GM18870 (cell line): ENCODE measurements around the gene AVP.
"Not testable (repeated sequence)": the region's sequence is repeated elsewhere in the genome, so short reads cannot be mapped to it uniquely, and the experiment has no call there.

Experiments used
- ATAC-seq: cut with Tn5 transposase; IDR thresholded peaks from one replicate; pipeline ENCODE4 v1.9.1; 2021; ENCODE audit warnings: moderate library complexity; ENCODE audit not compliant: unreplicated experiment

The AVP gene

GRCh38 chr20:3085571-3086072 lies 1.1 kb upstream of the AVP start:
- ATAC-seq: no peak

- ATAC-seq: no peak
These were observed 449 bp upstream of the AVP start for GRCh38 chr20:3084986-3085360.

GRCh38 chr20:3082955-3083952 lies 1.3 kb downstream of the AVP start:
- no peak for ATAC-seq

DNA sequence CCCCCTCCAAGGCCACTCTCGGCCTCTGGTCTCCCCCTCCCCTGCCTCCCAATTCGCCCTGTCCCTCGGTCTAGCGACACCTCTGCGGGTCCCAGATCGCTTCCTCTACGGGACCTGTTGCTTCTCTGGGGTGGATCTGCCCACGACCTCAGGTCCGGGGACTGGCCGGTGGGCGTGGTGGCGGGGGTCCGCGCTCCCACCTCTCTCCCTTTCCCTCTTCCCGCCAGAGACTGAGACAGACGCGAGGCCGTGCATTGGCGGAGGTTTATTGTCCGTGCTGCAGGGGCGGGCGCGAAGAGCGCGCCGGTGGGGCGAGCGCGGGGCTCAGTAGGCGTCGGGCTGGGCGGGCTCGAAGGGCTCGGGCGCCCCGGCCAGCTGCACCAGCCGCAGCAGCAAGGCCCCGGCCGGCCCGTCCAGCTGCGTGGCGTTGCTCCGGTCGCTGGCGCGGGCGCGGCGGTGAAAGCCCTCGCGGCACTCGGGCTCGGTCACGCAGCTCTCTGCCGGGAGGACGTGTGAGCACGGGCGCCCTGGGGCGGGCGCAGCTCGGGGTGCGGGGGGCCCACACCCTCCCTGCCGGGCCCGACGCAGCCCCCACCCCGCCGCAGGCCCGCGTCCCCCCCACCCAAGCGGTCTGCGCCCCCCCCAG lies 2.1 kb downstream of the AVP start:
- ATAC-seq: no peak

DNA sequence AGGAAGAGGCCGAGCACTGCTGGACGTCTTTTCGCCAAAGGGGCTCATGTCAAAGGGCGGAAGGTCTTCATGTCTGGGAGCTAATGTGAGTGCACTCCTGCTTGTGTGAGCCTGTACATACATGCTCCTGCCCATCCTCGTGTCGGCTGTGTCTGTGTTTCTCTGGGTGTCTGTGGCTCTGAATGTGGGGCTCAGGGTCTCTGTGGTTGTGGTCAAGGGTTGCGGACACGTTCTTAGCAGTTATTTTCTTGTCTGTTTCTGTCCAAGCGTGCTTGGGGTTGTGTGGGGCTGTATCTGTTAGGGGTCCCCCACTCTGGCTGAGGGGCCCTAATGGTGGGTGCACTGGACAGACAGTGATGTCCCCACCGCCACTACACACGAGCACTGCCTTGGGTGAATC lies 2.9 kb downstream of the AVP start:
- ATAC-seq: no peak

DNA sequence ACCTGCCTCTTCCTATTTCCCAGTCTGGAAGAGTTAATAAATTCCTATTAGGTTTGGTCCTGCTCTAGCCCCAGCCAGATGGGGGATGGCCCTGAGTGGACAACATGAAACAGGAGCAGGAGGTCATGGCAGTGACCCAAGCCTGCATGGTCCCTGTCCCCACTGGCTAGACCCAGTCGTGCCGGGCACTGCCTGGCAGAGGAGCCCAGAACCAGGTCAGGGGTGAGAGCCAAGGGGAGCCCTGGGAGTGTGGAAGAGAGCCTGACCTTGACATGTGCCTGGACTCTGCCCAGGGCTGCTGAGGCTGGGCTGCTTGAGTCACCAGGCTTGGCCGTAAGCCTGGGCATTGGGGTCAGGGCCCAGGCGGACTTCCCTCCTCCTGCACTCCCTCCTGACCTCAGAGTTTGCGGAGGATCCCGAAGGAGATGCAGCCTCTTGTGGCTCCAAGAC lies 3.6 kb downstream of the AVP start:
- ATAC-seq: no peak

- no peak for ATAC-seq
These were observed 6.8 kb downstream of the AVP start for GRCh38 chr20:3077618-3078134.

GRCh38 chr20:3075315-3075714 lies 9.2 kb downstream of the AVP start:
- not testable (repeated sequence) for ATAC-seq

DNA sequence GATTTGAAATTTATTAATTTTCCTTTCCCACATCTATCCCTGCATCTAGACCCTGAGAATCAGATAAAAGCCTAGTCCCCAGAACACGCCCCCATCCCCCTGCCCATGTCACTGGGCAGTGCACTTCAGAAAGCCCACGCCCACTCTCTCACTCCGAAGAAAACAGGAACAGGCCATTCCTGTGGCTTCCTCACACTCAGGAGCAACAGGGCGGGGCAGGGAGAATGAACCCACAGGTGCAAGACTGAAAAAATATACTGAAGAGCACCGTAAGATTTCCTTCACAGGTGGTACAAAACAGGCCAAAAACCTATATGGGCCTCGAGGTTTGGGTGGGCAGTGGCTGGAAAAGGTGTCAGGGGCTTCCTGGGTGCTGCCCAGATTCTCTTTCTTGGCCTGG lies 9.7 kb downstream of the AVP start:
- no peak for ATAC-seq

GRCh38 chr20:3073251-3073643 lies 11.3 kb downstream of the AVP start:
- ATAC-seq: not testable (repeated sequence)

- ATAC-seq: no peak
These were observed 11.8 kb downstream of the AVP start for GRCh38 chr20:3072530-3073250.

DNA sequence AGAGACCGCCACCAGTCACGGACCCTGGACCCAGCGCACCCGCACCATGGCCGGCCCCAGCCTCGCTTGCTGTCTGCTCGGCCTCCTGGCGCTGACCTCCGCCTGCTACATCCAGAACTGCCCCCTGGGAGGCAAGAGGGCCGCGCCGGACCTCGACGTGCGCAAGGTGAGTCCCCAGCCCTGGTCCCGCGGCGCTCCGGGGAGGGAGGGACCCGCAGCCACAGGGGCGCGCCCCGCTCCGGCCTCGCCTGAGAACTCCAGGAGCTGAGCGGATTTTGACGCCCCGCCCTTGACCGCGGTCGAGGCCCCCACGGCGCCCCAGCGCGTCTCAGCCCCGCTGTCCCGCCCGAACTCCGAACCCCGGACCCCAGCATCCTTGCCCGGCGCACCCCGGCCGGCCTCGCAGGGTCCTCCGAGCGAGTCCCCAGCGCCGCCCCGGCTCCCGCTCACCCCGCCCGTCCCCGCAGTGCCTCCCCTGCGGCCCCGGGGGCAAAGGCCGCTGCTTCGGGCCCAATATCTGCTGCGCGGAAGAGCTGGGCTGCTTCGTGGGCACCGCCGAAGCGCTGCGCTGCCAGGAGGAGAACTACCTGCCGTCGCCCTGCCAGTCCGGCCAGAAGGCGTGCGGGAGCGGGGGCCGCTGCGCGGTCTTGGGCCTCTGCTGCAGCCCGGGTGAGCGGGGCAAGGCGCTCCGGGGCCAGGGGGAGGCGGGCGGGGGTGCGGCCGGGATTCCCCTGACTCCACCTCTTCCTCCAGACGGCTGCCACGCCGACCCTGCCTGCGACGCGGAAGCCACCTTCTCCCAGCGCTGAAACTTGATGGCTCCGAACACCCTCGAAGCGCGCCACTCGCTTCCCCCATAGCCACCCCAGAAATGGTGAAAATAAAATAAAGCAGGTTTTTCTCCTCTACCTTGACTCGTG lies 12.7 kb downstream of the AVP start, which contains the start of gene OXT:
Gene OXT, plus strand, starts transcription at position 11 of the 920 bp plus-strand sequence. Its CDS starts 36 bp downstream, at position 47.
- no peak for ATAC-seq

- ATAC-seq: no peak
These were observed 13.3 kb downstream of the AVP start for GRCh38 chr20:3071266-3071609.

- no peak for ATAC-seq
These were observed 13.8 kb downstream of the AVP start for GRCh38 chr20:3070725-3071124.

DNA sequence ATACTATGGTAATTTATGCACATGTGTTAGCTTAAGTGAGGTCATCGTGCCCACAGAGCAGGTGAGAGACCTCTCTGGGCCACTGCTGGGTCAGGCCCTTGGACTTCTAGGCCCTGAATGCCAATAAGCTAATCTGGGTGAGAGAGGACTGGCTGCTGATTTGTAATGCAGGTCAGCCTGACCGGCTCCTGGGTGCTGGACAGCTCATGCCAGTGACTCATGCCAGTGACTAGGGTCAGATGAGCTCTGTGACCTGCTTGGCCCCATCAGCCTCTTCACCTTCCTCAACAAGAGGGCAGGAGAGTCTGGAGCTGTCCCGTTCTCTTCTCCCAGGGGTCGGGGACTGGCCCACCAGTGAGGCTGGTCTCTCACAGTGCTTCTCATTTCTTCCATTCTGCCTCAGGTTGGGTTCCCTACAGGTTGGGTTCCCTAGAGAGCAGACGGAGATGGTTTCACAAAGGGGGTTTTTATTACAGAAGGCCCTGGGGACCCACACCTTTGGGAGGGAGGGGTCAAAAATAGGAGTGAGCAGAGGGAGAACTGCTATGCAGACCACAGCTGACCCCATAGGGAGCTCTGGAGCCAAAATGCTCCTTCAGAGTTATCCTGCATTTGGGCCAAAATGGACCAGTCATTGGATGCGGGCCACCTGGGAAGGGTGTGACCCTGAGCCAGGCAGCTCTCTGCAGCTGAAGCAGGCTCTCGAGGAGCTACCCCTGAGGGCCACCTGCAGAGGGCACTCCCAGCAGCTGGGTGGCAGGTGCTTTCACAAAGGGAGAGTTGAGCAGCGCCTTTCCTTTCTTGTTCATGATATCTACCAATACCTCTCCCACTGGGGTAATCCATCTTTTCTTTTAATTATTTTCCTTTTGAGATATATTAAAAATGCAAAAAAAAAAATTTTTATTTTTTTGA lies 15.3 kb downstream of the AVP start:
- no peak for ATAC-seq

GRCh38 chr20:3068075-3068474 lies 16.4 kb downstream of the AVP start:
- no peak for ATAC-seq

- ATAC-seq: no peak
These were observed 17.1 kb downstream of the AVP start for GRCh38 chr20:3067139-3068014.

DNA sequence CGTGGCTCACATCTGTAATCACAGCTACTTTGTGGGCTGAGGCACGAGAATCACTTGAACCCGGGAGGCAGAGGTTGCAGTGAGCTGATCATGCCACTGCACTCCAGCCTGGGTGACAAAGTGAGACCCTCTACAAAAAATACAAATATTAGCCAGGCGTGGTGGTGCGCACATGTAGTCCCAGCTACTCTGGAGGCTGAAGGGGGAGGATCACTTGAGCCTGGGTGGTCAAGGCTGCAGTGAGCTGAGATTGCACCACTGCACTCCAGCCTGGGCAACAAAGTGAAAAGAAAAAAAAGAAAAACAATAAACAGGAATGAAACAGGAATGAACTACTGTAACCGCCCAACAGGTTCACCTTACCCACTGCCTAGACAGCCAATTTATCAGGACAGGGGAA lies 20.4 kb downstream of the AVP start:
- not testable (repeated sequence) for ATAC-seq
